Myocyte (in vitro differentiated cells): ENCODE data around the gene ITPK1. TPM values are rescaled to one million over a fixed set of nuclear protein-coding genes. Genes with fewer than 3 reads are reported as not detected.

Source experiments
- DNase-seq: peaks from one replicate; pipeline ENCODE4 v3.0.0-alpha.2; 2012; ENCODE audit warnings: low read depth
- total RNA-seq: library from RNA; depleted of rRNA; stranded (reverse); fragments of >200 nt; gene quantifications from 2 replicates; pipeline ENCODE4 v1.2.3, GENCODE V29; 2014

The ITPK1 gene
- total RNA-seq, 1 donor from 2014 or later: 19.1 TPM

GRCh38 chr14:93084866-93085857, 30.6 kb downstream of the ITPK1 start:
- DNase-seq: no peak

- DNase-seq: no peak
Observed at GRCh38 chr14:93084402-93084801, 31.3 kb downstream of the ITPK1 start.

- no peak for DNase-seq
Observed at GRCh38 chr14:93083917-93084316, 31.8 kb downstream of the ITPK1 start.

DNA sequence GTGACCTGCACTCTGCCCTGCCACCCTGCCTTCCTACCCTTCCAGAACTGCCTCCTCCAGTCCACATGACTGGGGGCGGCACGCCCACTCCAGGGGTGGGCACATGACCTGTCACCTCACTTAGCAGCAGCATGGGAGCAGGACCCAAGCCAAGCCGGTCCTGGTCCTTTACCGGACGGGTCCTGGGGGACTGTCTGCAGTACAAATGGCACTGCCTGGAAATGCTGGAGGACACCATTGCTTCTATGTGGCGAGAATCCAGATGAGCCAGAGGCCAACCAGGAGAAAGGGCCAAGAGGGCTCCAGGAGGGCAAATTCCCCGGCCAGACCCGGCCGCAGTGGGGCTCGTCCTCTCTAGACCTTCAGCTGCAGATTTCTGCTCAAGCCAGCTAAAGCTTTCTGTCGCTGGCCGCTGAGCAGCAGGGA, 33.1 kb downstream of the ITPK1 start:
- no peak for DNase-seq

- DNase-seq: peak; percentile 71
Observed at GRCh38 chr14:93081876-93082570, 33.7 kb downstream of the ITPK1 start.

DNA sequence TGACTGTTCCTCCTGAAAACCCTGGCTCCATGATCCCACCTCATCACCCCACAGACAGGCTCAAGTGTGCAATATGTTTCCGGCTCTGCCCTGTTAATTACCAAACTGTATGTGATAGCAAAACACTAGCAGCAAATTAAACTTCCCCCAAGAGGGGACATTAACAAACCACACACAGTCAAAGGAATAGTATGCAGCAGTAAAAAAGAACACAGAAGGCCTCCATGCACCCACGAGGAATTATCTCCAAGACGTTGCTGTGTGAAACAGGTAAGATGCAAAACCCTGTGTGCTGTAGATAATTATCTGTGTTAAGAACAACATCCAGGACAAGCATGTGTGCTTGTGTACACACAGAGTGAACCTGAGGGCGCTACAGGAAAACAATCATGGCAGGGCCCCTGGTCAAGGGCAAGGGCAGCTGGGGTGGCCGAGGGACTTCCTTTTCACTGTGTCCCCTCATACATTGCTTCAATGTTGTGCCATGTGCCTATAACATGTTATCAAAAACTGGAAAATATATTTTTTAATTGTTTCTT, 35.8 kb downstream of the ITPK1 start:
- DNase-seq: no peak

GRCh38 chr14:93079321-93079720, 36.4 kb downstream of the ITPK1 start:
- DNase-seq: no peak

DNA sequence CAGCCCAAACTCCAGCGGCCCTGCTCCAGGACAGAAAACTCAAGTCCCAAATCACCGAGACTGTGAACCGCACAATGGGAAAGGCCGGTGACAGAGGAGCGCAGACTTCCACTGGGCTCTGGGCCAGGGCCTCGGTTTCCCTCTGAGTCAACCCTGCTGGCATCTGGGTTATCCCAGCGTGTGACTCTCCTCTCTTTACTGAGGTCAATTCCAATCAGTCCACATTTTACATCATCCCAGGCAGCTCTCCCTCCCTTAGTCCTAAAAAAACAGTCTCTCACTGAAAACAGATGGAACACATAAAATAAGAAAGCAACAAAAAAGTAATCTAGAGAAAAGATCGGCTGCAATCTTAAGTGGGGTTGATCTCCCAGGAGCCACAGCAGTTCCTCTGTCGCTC, 36.9 kb downstream of the ITPK1 start:
- no peak for DNase-seq

DNA sequence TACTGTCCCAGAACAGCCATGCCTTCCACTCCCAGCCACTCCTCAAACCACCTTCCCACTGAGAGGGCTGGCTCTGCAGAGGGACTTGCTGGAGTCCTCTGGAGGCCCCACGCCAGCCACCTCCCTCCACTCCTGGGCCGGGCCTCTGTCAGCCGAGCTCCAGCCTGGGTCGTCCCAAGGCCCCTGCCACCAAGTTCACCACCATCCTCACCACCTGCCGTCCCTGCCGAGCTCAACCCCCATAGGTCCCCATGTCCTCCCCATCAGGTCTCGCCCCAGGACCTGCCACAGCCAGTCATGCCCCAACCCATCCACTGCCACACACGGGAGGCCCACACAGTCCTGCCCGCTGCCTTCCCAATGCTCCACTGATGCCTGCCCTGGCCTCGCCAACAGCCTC, 39.0 kb downstream of the ITPK1 start:
- peak; percentile 33 for DNase-seq

DNA sequence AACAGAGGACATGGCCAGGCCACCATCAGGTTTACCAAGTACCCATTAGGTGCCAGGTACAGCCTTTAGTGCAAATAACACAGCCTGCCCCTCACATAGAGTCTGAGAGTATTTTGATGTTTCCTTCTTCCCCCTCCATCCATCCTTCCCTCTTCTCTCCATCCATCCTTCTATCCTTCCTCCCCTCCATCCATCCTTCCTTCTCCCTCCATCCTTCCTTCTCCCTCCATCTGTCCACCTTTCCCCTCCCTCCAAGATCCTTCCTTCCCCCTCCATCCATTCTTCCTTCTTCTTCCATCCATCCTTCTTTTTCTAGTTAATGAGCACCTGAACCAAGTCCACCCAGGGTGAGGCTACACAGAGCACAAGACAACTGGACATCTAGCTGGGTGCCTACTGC, 39.8 kb downstream of the ITPK1 start:
- no peak for DNase-seq

DNA sequence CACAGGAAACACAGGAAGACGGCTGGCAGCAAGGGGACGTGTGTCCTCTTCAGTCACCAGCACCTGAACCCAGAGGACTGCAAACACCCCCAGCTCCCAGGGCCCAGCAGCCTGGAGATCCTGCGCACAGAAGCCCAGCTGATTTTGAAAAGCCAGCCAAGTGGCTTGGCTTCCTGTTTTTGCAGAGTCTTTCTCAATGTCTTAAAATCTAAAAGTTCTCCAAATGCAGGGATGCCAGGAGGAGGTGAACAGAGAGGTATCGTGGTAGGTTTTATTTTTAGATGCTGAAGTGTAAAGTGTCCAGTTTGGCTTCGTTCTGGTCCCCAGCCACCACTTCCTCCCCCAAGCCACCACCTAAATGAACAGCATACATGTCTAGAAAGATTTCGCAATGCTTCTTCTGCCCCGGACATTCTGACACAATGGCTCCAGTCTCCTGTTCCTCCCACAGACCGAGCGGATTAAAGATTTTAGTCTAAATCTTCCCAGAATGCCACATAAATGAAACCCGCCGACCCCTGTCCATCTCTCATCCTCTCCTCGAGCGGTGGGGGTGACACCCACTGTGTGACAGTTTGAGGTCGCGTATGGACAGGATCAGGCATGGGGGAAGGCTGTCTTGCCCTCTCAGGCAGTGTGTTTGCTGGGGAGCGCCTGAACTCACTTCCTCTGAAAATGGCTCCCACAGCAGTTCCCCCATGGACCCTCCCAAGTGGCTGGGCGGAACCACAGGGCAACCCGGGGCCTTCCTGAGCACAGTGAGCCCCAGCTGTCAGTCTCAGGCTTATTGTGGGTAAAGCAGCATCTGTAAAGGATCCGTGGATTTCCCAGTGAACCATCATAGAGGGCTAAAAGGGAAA, 41.6 kb downstream of the ITPK1 start:
- no peak for DNase-seq

- no peak for DNase-seq
Observed at GRCh38 chr14:93073358-93073707, 42.4 kb downstream of the ITPK1 start.

- DNase-seq: no peak
Observed at GRCh38 chr14:93072659-93073357, 42.9 kb downstream of the ITPK1 start.

GRCh38 chr14:93068711-93069110, 47.0 kb downstream of the ITPK1 start:
- DNase-seq: no peak

DNA sequence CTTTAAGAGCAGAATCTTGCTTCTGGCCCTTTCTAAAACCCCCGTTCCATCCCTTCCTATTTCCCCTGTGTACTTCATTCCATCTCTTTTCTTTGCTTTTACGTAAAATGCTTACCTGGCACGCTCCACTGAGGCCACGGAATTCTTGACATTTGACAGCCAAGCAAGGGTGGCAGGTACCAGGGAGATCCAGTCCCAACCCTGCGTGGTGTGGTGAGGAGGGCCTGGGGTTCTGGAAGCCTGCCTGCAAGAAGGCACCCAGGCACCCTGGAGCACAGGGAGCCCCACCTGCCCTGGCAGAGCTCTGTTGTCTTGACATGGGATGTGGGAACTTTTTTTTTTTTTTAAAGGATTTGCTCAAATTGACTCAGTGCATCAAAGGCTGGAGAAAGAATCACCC, 48.6 kb downstream of the ITPK1 start:
- DNase-seq: no peak

GRCh38 chr14:93065272-93065730, 50.4 kb downstream of the ITPK1 start:
- DNase-seq: no peak

- DNase-seq: no peak
Observed at GRCh38 chr14:93064411-93065271, 51.1 kb downstream of the ITPK1 start.

DNA sequence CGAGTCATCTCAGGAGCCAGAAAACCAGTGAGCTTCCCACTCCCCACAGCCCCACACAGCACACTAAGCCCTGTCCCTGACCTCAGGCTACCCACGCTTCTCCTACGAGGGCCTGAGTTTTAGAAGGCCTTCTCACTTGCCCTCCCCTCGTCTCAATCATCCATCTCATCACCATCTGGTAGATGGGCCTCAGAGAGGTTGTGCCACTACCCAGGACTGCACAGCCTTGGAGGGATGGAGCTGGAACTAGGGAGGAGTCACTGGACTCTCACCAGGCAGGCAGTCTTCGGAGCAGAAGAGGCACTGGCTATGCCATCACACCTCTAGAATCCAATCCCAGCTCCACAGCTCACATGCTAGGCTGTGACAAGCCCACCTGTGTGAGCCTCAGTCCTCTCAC, 52.3 kb downstream of the ITPK1 start:
- DNase-seq: no peak

GRCh38 chr14:93062890-93063289, 52.8 kb downstream of the ITPK1 start:
- DNase-seq: no peak
